HG03060 (cell line): ENCODE data around the gene SAE1.

Experiments
- ATAC-seq: cut with Tn5 transposase; IDR thresholded peaks from one replicate; pipeline ENCODE4 v1.9.1; 2021; ENCODE audit warnings: low read depth, moderate number of reproducible peaks; ENCODE audit not compliant: unreplicated experiment

The SAE1 gene

DNA sequence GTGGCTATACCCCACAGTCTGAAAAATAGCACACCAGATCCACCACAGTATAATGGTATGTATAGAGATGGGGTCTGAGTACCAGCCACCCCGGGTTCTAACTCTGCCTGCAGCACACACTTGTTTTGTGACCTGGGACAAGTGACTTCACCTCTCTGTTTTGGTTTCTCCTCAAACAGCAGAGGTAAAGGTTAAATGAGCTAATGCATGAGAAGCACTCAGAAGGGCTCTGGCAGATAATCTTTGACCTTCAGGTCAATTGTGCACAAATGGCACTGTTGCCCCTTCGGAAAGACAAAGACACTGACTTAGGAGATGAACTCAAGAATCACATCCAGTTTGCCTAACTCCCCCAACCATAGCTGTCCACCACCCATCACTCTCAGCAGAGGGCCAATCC lies 24.8 kb upstream of the SAE1 start:
- no peak for ATAC-seq

DNA sequence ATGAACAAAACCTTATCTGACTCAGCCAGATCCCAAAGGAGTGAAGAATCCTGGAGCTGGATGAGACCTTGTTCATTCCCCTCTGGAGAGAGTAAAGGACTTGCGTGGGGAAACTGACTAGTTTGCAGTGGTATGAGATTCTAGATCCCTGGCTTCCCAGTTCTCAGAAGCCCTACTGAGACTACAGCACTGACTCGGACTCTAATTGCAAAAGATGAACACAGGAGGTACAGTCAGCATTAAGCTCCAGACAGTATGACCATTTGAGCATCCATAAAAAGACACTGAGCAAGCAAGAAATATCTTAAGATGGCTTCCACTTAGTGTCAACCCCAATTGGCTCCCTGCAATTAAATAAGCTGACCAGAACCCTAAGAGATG lies 23.8 kb upstream of the SAE1 start:
- no peak for ATAC-seq

DNA sequence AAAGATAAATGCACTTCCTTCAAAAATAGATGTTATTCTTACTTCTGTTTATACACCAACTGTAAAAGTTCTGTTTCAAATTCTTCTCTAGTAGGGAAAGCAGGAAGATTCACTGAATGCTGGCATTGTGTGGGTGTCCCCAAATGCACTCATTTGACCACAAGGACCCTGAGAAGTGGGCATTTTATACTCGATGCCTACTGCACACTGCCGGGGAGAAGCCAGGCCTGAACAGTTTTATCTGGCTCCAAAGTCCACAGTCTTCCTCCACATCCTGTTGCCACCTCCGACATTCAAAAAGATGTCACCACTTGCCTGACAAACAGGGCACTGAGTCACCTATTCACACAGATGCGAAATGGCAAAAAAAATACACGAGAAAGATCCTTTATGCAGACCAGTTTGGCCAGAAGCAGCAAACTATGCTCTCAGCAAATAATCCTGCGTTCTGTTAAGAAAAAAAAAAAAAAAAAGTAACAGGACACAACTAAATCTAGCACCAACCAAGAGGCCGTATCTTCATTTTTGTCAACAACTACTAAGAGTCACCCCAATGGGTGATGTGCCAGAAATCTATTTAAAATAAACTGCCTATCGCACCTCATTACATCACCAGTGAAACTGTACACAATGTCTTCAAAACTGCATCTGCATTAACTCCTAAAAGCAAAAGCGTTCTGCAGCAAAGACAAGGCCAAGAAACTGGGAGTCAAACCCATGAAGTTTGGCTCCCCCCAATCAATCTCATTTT lies 23.3 kb upstream of the SAE1 start:
- ATAC-seq = no peak

DNA sequence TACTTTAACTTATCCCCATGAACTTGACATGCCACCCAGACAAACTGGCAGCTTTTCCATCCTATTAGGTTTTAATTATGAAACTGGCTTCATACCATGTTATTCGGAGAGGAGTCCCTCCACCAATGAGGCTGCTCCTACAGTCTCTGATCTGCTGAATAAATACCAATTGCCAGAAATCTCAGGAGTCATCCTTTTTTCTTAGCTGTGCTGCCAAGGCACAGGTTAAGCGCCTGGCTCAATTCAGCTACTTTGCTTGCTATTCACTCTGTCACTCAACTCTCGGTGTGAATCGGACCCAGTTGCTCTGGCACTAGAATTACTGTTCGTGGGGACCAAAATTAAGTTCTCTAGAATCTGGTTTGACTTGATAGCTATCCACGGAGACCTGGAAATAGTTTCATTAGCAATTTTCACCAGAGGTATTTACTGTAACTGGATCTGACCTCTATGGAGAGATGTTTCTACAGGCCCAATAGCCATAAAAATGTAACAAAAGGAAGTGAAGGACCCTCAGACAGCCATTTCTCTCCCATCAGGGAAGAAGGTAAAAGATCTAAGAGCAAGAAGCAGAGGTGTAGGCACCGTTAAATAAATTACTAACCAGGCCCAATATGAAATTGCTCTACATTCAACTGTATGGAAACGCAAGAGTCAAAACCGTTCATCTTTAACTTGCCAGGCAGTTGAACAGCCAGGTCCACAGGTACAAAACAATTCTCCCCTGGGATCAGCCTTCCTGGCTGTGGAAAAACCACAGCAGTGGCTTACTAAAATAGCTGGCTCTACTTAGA lies 22.5 kb upstream of the SAE1 start:
- ATAC-seq = no peak

DNA sequence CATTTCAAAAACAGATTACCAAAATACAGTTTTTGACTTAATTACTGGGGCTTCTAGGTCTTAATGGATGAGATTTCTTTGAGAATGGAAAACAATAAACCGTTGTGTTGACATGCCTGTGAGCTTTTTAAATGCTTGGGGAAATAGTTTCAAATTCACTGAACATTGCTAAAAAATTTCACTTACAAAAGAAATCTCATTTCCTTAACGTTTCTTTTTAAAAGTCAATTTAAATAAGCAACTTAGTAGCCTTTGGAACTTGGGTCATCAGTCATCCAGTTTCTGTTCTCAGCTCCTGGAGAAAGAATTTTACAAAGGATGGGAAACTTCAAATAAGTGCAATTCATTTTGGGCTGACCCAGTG lies 21.5 kb upstream of the SAE1 start:
- ATAC-seq = no peak

DNA sequence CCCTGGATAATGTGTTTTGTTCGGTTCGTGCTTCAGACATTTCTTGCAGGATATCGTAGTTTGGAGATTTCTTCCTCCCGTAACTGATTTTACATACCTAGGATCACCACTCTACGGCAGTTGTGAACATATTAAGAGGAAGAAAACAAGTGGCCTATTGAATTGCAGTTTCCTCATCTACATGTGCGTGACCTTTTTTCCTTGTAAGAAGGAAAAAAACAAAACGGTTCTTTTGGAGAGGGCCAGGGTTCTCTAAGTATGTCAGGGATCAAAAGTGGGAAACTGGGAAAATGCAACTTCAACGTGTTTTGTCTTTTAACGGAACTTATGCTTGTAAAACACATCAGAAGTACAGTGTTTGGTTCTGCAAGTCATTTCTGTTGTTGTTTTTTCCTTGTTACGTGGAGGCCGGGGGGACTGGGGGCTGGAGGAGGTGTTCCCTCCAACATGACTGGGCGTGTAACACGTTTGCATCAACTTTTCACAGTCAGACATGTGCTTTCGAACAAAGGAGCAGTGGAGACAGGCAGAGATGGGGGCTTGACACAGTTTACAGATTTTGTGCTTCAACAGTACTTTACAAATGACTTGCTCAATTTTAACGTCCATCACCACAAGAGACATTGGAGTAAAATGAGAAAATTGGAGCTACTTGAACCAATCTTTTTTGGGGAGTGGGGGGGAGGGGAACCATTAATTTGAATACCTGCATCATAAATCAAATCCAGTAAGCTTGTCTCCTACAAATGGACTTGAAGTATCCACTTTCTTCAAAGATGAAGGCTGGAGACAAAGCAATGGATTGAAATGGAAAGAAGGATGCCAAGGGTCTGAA lies 20.9 kb upstream of the SAE1 start:
- ATAC-seq = no peak

DNA sequence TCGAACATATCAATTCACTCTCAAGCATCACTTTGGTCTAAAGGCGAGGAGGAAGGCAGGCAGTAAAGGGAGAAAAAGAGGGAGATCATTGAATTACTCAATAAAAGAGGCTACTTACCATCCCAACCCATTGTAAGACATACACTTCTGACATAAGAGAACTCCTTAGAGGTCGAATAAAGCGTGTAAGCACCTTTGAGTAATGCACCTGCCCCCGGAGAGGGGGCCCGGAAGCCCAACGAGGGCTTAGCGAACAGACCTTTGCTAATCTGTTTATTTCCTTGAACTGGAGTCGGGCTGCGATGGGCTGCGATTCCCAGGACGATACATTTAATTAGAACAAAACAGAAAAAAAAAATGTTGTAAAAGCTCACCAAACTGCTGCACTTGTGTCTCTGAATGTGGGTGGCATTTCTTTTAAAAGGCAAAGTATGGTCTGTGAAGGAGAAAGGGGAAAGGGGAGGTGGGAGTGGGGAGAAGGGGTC lies 20.1 kb upstream of the SAE1 start:
- no peak for ATAC-seq

DNA sequence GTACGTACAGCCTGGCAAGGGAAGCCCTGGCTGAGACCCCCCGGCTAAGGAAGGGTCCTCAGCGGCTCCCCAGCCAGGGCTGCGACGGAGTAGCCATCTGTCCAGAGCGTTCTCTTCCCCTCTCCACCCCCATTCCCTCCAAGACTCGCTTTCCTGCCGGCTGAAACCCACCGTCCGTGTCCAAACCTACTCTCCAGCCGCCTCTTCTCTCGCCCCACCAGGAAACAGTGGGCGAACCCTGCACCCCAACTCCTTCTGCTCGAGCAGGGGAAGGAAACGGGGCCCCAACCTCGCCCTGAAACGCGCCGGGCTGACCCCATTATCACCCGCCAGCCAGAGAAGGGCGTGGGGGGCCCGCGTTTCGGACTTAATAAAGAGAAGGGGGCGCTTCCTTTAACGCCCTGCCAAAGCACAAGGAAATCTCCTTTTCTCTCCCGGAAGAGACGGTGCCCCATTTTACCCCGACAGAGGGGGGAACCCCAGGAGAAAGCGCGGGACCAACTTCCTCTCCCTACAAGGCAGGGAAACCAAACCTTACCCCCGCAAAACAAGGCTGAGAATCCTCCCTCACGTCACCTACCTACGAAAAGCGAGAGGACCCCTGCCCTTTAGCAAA lies 19.5 kb upstream of the SAE1 start:
- no peak for ATAC-seq

DNA sequence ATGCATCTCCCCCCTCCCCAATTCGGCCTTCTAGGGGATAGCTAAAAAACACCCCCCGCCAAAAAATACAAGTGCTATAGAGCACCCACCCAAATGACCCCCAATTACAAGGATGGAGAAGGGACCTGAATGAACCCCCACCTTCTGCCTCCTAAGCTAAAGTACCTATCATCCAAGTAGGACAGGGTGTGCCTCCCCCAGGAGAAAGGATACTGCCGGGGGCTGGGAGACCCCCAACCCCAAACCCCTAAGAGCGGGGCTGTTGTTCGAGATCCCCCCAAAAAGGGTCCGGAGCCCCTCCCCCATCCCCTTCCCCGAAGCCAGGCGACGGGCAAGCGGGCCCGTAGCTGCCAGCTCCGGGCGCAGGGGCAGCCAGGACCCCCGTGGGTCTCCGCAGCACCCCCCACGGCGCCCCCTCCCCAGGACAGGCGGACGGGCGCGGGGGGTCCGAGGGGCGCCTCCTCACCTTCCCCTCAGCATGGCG lies 18.9 kb upstream of the SAE1 start:
- ATAC-seq = no peak

DNA sequence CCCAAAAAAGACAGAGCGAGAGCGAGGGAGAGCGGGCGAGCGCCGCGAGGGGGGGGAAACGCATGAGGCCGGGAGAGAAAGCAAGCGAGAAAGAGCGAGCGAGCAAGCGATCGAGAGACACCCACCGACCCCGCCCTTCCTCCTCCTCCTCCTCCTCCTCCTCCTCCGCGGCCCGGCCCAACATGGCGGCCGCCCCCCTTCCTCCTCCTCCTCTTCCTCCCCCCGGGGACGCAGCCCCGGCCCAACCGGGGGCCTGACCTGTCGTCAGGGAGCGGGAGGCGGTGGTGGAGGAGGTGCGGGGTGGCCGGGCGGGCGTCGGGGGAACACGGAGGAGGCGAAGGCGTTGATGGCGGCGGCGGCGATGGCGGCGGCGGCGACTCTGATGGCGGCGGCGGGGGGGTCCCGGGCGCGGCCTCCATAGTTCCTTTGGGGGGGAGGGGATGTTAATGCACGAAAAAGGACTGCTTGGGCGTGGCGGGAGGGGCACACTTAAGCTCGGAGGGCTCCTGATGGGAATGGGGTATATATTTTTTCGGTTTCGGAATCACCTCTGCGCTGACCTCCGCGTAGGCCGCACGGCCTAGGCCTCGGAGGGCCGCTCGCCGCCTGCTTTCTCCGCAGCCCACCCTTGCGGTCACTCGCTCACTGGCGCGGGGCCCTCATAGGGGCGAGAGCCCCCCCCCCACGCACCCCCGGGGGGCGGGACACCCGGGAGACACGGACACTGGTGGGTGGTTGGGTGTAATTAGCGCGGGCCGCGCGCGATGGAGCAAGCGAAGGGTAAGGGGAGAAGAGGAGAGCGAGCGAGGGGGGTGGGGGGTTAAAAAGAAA lies 18.3 kb upstream of the SAE1 start:
- ATAC-seq = no peak

DNA sequence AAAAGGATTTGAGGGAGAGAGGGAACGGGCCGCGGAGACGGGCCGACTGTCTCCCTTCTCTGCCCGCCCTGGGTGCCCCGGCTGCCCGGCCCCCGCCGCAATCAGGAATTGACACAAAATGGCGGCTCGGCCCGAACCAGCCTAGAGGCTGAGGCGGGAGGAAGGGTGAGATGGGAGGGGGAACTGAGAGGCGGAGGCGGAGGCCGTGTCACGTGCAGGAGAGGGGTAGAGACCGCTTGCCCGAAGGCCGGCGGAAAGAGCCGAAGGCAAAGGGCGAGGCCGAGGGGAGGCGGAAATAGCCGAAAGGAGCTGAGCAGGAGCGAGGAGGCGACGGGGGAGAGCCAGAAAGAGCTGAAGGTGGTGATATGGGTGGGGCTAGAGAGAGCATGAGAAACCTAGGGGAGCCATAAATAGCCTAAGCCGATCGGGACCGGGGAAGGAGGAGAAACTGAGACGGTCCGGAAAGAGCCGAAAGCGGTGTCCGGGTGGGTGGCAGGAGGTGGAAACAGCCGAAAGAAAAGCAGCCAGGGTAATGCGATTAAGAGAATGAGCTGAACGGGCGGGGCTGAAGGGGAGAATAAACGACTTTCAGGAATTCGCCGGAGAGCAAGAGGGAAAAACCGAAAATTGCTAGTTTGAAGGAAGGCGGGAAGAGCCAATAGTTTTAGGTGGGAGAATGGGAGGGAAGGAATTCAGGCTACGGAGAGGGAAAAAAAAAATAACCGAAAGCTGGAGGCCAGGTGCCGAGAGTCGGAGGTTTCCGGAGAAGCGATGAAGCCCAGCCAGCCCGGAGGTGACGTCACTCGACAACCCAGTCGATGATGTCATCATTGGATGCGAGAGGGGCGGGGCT lies 17.4 kb upstream of the SAE1 start, which contains the start of gene ZC3H4:
Gene ZC3H4, minus strand, starts transcription at position 780 of the 853 bp plus-strand sequence. CDS start 1,192 bp downstream, outside the sequence.
- ATAC-seq = peak; percentile 76

DNA sequence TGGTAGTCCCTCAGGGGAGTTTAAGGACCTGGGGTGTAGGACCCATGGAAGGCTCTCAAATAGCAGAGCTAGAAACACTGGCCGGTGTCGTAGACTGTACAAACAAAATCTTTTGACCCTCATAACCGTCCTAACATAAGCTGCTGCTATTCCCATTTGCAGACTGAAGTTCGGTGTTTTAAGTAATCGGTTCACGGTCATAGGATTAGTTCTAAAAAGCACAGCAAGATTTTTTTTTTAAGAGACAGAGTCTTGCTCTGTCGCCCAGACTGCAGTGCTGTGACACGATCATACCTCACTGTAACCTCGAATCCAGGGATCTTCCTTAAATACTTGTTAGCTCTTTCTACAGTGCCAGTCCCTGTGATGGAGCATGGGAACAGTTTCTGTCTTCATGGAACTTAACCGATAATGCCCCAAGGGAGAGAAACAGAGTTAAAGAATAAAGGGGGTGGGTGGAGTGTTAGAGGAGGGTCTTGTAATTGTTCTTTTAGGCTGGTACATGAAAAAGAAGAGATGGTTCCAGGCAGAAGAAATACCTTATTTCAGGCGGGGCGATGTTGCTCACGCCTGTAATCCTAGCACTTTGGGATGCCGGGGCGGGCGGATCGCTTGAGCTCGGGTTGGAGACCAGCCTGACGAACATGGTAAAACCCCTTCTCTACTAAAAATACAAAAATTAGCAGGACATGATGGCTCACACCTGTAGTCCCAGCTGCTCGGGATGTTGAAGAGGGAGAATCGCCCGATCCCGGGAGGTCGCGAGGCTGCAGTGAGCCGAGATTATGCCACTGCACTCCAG lies 16.6 kb upstream of the SAE1 start:
- no peak for ATAC-seq

DNA sequence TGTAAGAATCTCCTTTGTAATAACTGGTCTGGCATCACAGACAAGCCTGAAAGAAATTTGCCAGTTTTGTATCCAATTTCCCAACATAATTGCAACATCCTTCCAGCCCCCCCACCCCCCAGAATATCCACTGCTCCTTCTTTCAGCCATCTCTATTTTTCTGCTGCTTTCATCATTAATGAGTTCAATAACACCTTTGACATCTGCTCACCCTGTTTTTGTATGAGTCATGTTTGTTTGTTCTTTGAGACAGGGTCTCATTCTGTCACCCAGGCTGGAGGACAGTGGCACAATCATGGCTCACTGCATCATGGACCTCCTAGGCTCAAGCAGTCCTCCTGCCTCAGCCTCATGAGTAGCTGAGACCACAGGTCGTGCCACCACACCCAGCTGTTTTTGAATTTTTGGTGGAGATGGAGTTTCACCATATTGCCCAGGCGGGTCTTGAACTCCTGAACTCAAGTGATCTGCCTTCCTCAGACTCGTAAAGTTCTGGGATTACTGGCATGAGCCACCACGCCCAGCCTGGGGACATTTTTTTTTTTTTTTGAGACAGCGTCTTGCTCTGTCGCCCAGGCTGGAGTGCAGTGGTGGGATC lies 10.1 kb upstream of the SAE1 start:
- no peak for ATAC-seq

DNA sequence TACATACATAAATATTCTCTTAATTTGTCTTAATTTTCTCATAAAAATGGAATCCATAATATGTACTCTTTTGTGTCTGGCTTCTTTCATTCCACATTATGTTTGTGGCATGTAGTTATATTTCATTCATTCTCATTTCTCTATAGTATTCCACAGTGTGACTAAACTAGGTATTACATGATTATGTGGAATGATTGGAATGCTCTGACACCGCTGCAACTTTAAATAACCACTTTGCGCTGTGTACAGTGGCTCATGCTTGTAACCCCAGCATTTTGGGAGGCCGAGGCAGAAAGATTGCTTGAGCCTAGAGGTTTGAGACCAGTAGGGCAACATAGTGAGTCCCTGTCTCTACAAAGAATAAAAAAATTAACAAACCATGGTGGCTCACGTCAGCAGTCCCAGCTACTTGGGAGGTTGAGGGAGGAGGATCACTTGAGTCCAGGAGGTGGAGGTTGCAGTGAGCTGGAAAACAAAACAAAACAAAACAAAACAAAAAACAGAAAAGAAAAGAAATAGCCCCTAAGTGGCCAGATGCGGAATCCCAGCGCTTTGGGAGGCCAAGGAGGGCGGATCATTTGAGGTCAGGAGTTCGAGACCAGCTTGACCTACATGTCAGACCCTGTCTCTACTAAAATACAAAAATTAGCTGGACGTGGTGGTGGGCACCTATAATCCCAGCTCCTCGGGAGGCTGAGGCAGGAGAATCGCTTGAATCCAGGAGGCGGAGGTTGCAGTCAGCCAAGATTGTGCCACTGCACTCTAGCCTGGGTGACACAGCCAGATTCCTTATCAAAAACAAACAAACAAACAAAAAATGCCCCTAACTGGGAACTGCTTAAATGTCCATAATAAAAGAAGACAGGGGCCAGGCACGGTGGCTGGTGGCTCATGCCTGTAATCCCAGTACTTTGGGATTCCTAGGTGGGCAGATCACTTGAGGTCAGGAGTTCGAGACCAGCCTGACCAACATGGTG lies 8.0 kb upstream of the SAE1 start:
- ATAC-seq = no peak

DNA sequence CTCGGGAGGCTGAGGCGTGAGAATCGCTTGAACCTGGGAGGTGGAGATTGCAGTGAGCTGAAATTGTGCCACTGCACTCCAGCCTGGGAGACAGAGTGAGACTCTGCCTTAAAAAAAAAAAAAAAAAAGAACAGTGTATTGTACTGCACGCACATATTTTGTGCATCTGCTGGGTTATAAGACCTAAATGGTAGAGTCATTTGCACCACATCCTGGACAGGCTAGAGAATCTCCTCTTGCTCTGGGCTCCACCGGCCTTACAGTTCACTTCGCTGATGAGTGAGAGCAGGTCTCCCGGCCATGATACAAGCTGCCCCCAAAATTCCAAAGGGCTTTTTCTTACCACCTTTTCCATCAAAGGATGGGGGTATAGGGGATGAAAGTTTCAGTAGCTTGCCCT lies 7.2 kb upstream of the SAE1 start:
- ATAC-seq = no peak

DNA sequence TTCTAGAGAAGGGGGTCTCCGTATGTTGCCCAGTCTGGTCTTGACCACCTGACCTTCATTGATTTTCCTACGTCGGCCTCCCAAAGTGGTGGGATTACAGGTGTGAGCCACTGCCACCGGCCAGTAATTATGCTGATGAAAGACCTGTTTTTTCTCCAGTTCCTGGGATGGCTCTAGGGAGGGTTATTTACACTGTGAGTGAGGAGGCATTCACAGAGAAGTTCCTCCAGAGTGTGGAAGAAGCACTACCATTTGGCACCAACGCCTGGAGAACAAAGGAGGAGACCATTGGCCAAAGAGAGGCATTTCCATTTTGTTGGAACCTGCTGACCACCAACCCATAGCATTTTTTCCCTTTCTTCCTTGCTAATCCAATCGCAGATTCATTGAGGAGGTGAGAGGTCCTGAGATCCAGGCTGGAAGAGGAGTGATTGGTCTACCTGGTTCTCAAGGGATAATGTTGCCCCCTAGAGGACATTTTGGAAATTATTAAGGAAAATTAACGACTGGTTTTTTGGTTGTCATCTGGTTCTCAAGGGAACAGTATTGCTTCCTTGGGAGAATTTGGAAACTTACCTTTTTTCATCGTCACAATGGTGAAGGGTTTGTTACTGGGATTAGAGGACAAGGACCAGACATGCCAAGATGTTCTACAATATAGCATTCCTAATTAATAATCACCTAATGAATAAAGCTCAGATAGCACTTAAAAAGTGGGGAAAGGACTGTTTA lies 5.5 kb upstream of the SAE1 start:
- no peak for ATAC-seq
